Sigmoid colon (tissue), 3 donors: ENCODE measurements around the gene ZRANB1.

Experiments
- CTCF ChIP-seq, 4 experiments: fragments of 450-650 bp in 3 of 4; fragments of 200-600 bp in 1 of 4; IDR thresholded peaks; one replicate each; pipeline ENCODE4 v1.5.1; 2016 to 2019; ENCODE audit warnings: antibody characterized with exemption in 4 of 4, mild to moderate bottlenecking in 3 of 4, moderate library complexity in 2 of 4
- POLR2A ChIP-seq, 2 donors: fragments of 450-650 bp; IDR thresholded peaks; one replicate each; pipeline ENCODE4 v1.6.1; 2016; ENCODE audit warnings: antibody characterized with exemption in 2 of 2, mild to moderate bottlenecking in 2 of 2, moderate library complexity in 2 of 2

- no peak for TF ChIP-seq CTCF (IDR thresholded peaks at IDR 0.05)
- TF ChIP-seq POLR2A (IDR thresholded peaks at IDR 0.05), result no peak
These were observed 35.3 kb upstream of the ZRANB1 start for GRCh38 chr10:124906551-124907001.
